HEK293T (cell line): ENCODE measurements around the gene CD300LF.

Source experiments
- BHLHE40 ChIP-seq: fragments of 450-650 bp; IDR thresholded peaks from 2 replicates; pipeline ENCODE4 v1.6.1; 2016; ENCODE audit warnings: mild to moderate bottlenecking, moderate library complexity, borderline replicate concordance
- FOXA1 ChIP-seq: fragments of 450-650 bp; IDR thresholded peaks from 2 replicates; pipeline ENCODE4 v1.6.1; 2016; ENCODE audit warnings: mild to moderate bottlenecking
- FOXK2 ChIP-seq: fragments of 450-650 bp; IDR thresholded peaks from 2 replicates; pipeline ENCODE4 v1.6.1; 2016; ENCODE audit warnings: mild to moderate bottlenecking
- FOXM1 ChIP-seq: fragments of 450-650 bp; IDR thresholded peaks from 2 replicates; pipeline ENCODE4 v1.6.1; 2017; ENCODE audit warnings: mild to moderate bottlenecking, borderline replicate concordance
- HDGF ChIP-seq: fragments of 450-650 bp; IDR thresholded peaks from 2 replicates; pipeline ENCODE4 v1.6.1; 2017; ENCODE audit warnings: antibody characterized with exemption, borderline replicate concordance
- L3MBTL2 ChIP-seq: fragments of 450-650 bp; conservative IDR thresholded peaks from 2 replicates; pipeline ENCODE4 v1.6.1; 2016; ENCODE audit warnings: mild to moderate bottlenecking
- SP1 ChIP-seq: fragments of 450-650 bp; IDR thresholded peaks from 2 replicates; pipeline ENCODE4 v1.6.1; 2017
- SUZ12 ChIP-seq: fragments of 450-650 bp; IDR thresholded peaks from 2 replicates; pipeline ENCODE4 v1.6.1; 2016; ENCODE audit warnings: mild to moderate bottlenecking
- ZNF384 ChIP-seq: fragments of 450-650 bp; IDR thresholded peaks from 2 replicates; pipeline ENCODE4 v1.6.1; 2016

GRCh38 chr17:74680941-74681340 is 31.8 kb downstream of the CD300LF start:
- TF ChIP-seq FOXM1 (no peak), FOXA1 (no peak), BHLHE40 (no peak), SP1 (no peak), ZNF384 (no peak), HDGF (no peak), SUZ12 (no peak), FOXK2 (no peak), L3MBTL2 (no peak)
